GM12874 (cell line): ENCODE measurements around the gene DSP.

ENCODE experiments used
- TF ChIP-seq, protein P1 (sequence below): IDR thresholded peaks from 2 replicates; pipeline ENCODE4 v1.5.1; 2011; ENCODE audit warnings: low read depth, mild to moderate bottlenecking, control low read depth, low read length, moderate library complexity; ENCODE audit not compliant: insufficient read depth

The DSP gene

DNA sequence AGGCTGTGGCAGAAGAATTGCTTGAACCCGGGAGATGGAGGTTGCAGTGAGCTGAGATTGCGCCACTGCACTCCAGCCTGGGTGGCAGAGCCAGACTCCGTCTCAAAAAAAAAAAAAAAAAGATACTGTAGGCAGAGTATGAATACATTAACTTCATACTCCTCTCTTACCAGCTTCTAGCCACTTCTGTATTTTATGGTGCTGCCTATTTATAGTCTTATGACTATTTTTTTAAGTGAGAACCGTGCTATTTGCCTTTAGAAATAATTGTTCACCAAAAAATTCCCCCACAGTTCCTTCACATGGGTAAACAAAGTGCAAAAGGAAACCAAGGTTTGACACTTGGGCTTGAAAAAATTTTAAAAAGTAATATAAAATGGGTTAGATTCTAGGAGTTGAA, 47.0 kb downstream of the DSP start:
- TF ChIP-seq, protein P1, sequence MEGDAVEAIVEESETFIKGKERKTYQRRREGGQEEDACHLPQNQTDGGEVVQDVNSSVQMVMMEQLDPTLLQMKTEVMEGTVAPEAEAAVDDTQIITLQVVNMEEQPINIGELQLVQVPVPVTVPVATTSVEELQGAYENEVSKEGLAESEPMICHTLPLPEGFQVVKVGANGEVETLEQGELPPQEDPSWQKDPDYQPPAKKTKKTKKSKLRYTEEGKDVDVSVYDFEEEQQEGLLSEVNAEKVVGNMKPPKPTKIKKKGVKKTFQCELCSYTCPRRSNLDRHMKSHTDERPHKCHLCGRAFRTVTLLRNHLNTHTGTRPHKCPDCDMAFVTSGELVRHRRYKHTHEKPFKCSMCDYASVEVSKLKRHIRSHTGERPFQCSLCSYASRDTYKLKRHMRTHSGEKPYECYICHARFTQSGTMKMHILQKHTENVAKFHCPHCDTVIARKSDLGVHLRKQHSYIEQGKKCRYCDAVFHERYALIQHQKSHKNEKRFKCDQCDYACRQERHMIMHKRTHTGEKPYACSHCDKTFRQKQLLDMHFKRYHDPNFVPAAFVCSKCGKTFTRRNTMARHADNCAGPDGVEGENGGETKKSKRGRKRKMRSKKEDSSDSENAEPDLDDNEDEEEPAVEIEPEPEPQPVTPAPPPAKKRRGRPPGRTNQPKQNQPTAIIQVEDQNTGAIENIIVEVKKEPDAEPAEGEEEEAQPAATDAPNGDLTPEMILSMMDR: no peak

DNA sequence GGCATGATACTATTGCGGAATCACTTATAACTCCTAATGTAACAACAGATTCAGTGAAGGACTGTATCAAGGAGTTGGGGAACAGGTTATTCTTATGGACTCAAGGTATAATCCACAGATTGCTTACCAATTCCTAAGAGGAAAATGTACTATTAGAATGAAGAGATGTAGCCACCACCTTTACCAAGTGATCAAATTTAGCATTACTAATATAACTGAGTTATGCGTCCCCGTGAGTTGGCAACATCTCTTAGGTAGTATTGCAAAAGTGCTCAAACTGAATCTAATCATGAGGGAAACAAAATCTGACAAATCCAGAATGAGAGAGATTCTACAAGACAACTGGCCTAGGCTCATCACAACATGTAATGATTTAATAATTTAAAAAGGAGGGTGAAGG, 47.8 kb downstream of the DSP start:
- TF ChIP-seq, protein P1: no peak

DNA sequence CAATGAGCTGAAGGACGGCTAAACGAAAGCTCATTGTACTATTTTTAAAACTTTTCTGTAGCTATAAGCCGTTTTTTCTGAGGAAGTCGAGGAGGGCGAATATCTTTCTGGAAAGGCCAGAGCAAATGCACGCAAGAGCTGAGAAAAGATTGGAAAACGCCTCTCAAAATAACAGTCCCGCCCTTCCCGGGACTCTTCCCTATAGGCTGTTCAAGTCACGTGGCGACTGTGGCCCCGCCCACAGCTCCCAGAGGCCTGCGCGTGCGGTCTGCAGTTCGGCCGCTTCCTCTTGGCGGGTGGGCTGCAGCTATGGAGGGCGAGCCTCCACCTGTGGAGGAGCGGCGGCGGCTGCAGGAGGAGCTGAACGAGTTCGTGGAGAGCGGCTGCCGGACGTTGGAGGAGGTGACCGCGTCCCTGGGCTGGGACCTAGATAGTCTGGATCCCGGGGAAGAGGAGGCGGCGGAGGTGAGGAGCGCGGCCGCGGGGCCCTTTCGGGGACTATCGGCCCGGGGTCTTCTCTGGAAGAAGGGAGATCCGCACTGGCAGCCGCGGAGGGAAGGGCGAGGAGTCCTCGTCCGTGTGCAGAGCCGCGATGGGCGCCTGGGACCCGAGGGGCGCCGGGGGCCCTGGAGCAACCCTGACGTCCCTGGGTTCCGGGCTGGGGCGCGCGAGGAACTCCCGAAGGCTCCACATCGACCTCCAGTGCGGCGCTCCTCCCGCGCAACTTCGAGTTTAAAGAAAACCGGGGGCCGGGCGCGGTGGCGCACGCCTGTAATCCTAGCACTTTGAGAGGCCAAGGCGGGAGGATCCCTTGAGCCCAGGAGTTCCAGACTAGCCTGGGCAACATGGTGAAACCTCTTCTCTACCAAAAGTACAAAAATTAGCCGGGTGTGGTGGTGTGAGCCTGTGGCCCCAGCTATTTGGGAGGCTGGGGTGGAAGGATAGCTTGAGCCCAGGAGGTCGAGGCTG, 48.8 kb downstream of the DSP start, which contains the start of gene SNRNP48:
Gene SNRNP48 (plus strand): TSS at position 250 of the 969 bp plus-strand sequence. CDS start 60 bp downstream, at position 310.
- TF ChIP-seq, protein P1: no peak

DNA sequence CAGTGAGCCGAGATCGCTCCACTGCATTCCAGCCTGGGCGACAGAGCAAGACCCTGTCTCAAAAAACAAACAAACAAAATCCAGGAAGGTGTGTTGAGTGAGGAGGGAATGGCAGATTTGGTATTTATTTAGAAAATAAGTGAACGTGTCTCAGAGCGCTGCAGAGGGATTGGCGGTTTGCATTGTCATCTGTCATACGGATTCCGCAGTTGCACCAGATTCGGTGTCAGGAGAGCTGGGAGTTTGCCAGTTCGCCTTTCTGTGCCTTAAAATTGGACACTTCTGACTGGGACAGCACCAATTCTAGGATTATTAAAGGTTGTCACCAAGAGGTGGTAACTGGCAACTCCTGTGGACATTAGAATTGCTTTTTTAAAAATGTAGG, 49.4 kb downstream of the DSP start:
- TF ChIP-seq, protein P1: no peak

DNA sequence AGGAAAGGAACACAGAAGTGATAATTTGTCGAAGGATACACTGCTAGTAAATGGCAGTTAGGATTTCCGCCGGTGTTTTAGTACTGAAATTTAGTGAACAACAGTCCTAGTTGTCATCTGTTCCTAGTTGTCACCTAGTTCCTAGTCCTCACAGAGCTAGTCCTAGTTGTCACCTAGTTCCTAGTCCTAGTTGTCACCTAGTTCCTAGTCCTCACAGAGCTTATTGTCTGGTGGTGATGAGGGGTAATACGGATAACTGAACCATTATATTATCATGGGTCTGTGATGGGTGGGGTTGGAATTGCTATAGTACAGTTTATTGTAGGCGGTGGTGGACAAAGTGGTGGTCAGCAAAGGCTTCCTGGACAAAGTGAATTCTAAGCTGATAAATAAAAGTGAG, 50.3 kb downstream of the DSP start:
- TF ChIP-seq, protein P1: no peak

DNA sequence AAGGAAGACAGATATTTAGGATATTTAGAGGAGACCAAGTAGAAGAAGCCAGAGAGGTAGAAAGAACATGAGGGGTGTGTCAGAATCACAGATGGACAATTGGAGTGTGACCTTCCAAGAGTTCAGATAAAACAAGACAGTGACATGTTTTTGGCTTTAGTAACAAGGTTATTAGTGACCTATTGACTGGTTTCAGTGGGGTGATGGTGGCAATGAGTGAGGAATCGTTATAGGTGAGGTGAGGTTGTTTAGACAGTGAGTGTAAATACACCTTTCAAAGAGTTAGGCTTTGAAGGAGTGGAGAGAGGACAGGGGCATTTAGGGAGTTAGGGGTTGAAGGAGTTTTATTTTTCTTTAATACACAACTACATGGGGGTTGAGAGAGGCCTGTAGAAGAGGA, 51.8 kb downstream of the DSP start:
- TF ChIP-seq, protein P1: no peak

DNA sequence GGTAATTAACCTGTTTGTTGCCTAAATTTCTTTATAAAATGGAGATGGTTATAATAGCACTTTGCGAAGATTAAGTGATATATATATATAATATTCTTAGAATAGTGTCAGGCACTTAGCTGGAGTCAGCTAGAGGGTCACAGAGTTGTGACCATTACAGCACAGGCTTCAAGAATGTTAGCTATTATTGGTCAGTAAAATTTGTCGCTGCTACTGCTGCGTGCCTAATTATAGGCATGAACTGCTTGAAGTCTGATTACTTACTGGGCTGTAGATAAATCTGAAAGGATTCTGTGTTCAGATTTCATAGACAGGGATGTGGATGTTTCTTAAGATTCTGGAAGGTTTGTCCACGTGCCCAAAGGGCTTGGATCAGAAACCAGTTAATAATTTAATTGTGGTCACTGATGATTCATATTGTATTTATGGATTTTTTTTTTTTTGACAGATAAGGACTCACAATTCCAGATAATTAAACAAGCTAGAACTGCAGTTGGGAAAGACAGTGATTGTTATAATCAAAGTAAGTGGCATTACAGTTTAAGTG, 53.2 kb downstream of the DSP start:
- TF ChIP-seq, protein P1: no peak
